ENCODE results near the gene MTMR3. TPM values are rescaled to one million over a fixed set of nuclear protein-coding genes. Genes with fewer than 3 reads are reported as not detected.

MTMR3 gene
- polyA plus RNA-seq, 12 donors, result 23.5 to 49.2 (median 32.3) TPM; not detected in 1

DNA sequence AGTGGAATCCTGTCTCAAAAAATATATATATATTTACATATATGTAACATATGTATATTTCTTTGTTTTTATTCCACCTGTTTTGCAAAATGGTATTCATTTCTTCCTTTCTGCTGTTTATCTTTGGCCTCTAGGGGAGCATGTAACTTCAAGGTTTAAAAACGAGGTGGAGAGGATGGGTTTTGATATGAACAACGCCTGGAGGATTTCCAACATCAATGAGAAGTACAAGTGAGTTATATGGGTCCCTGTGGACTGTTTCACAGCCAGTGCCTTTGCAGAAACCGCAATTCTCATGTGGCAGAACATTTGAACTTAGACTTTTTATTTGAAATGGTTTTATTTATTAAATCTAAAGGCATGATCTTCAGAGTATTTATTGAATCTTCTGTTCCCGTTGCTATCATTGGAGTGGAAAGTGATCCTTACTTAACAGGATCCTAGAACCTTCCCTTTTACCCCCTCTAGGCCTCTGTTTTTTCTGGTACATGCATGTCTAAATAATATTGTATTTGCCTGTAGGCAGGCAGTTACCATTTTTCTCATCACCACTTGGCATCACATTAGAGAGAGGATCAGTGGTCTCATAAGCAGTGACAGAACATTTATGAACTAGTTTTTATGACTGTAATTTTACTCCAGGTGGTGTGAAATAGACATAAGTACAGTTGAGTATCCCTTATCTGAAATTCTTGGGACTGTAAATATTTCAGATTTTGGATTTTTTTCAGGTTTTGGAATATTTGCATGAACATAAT lies 115.8 kb downstream of the MTMR3 start:
- no peak for DNase-seq

DNA sequence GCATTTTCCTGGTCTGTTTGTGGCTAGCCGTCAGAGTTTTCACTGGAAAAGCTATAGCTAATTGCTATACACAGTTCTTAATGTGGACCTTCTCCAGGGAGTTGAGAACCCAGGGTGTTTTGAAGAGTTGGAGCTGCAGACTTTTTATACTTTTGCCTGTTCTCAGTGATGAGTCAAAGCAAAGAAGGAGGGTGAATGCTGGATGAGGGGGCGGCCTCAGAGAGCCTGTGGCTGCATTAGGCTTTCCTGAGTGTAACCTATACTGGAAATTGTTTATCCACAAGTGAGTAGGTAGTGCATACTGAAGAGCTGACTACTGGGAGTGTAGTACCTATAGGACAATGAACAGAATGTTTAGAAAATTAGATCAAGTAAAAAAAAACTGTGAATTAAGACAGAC lies 117.6 kb downstream of the MTMR3 start:
- DNase-seq, result no peak

DNA sequence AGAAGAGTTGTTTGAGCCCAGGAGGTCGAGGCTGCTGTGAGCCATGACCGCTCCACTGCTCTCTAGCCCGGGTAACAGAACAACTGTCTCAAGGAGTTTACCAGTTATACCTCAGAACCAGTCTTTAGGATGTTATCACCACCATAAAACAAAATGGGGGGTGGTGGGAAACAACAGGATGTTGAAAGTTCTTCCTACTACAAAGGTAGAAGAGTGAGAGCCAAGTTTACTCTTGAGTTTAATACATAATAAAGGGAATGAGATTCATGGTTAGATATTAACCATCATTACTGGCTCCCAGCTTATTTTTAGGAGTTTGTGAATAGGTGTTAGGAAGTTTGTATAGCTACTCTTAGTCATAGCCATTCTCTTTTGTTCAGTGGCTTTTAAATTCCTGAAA lies 118.5 kb downstream of the MTMR3 start:
- no peak for DNase-seq

DNA sequence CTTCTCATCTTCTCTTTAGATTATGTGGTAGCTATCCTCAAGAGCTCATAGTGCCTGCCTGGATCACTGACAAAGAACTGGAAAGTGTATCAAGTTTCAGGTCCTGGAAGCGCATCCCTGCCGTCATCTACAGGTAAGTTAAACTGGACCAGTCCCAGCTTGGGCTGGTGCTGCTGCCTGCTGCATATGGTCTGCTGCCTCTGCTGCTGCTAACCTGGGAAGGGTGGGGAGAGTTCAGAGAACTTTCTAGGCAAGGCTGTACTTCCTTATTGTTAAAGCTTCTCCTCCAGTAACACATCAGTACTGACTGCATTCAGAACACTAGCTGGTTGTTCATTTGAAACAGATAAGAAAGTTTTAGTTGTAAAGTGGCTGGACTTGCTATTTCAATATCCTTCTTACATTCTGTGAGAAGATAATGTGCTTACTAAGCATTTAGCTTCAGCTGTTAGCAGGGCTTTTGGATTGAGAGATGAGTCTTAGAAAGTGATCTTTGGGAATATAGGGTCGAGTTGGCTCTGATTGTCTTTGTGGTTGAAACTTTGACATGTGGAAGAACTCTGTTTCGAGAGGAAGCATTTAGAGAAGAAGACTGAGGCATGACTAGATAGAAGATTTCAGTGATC lies 120.0 kb downstream of the MTMR3 start:
- DNase-seq, result no peak

DNA sequence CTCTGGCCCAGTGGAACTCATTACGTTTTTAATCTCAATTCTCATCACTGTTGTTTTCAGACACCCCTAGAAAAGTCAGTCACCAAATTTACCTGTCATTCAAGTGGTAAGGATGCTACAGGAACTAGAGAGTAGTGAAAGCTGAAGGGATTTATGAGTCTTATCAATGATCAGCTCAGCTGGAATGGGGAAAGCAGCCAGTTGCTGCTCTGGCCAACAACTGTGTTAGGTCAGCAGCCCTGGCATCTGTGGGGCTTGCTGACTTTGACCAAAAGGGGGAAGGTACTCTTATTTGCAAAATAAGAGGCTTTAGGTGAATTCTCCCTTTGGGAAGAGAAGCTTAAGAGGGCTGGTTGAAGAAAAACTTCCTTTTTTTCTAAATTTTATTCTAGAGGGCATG lies 121.1 kb downstream of the MTMR3 start:
- DNase-seq, result no peak

DNA sequence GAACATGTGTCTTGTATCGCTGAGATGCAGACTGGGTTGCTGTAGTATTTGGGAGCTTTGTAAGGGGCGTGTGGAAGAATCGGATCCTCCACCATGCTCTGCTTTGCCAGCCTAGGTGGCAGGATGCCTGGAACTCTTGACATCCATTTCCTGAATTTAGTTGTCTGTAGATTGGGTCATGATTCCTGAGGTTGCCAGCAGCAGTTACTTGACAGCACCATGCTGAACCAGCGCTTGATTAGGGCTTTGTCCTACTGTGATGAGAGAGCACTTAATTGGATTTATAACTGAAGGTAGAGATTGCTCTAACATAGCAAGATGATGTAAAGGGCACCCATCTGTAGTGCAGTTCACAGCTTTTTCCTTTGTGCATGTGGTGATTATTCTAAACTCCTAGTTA lies 121.7 kb downstream of the MTMR3 start:
- DNase-seq, result no peak

DNA sequence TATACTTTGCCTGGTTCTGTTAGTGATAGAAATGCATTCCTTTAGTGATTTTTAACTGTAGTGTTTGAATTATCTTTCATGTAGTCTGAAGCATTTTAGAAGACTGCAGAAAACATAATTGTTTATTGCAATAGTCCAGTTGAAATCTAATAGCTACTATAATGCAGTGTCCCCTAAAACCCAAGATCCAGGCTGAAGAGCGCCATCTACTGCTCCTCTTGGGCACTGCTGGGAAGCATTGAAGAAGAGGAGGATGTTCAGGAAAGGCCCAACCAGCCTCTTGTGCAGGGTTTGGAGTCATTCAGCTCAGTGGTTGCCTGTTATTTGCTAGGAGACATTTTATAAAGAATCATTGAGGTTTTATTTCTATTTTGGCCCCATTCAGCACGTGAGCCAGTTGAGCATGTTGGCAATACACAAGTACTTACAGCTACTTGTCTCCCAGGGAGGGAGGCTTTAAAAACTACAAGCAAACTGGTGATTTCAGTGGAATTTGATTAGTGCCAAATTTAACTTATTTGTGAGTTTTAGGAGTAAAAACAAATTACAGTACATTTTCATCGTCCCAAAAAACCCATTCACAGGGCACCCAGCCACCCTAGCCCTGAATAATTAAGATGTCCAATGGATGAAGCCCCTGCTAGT lies 122.4 kb downstream of the MTMR3 start:
- DNase-seq, result peak; percentile 81

DNA sequence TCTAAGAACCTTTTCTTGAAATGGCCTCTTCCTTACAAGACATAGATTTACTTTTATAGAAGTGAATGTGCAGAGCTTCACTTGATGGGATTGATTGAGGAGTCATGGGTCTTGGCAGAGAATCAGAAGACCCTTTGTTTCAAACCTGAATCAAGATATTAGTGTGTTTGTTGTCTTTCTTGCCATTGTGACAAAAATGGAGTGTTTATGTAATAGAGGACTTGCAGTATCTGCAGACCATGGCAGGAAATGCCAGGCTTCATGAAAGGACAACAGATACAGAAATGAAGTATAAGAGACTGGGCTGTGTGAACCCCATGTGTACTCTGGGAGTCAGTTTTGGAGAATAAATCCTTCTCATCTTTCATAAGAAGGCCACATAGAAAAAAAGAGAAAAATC lies 124.4 kb downstream of the MTMR3 start:
- DNase-seq, result no peak

DNA sequence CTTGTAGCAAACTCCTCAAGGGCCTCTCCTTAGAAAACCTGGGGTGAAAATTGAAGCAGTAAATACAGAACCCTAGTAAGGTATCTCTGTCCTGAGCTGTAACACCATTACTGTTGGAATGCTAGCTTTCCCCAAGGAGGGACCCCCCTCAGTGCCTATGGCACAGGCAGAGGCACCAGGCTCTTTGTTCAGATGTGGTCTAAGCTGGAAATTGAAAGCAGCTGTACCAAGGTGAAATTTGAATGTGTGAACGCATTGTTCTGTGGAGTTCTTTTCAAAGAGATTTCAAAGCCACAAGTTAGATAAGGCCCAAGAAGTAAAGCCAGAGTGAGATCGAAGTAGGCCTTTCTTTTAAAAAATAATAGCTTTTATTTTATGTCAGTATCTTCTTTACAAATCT lies 125.4 kb downstream of the MTMR3 start:
- DNase-seq, result no peak

DNA sequence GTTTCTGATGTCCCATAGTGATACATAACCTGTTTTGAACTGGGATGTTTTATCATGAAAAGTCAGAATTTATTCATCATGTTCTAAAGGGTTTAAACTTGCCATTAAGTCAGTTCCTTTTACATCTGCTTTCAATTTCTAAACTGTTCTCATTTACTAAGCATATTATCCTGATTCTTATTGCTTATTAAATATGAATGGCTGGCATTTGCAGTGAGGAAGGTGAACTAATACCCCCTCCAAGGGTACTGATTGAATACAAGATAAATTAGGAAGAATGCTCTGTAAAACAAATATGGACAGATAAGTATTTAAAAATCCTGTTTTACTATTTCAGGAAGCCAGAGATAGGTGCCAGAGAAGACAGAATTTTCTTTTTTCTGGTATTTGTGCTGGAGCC lies 126.5 kb downstream of the MTMR3 start:
- no peak for DNase-seq

DNA sequence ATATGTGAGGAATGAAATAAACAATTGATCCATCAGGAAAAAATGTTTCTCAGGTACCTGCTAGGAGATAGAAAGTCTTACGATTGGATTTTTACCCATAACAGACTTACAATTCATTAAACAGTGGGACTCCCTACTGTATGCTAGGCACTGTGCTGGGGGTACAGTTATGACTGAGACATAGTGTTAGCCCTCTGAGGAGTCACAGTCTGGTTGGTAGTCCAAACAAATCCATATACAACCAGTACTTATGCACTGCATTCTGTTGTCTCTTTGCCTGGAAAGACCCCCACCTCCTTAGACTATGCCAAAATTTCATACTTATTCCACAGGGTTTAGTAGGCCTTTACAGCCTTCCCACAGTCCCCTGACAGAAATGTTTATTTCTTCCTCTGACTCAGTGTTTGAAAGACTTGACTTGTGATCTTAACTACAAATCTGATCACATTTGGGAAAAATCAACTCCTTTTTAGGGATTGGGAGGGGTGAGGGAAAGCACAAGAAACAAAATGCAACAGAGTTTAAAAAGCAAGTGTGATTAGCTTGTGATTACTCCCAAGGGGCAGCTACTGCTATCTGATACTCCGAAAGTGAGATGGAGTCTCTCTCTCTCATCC lies 127.9 kb downstream of the MTMR3 start:
- no peak for DNase-seq

DNA sequence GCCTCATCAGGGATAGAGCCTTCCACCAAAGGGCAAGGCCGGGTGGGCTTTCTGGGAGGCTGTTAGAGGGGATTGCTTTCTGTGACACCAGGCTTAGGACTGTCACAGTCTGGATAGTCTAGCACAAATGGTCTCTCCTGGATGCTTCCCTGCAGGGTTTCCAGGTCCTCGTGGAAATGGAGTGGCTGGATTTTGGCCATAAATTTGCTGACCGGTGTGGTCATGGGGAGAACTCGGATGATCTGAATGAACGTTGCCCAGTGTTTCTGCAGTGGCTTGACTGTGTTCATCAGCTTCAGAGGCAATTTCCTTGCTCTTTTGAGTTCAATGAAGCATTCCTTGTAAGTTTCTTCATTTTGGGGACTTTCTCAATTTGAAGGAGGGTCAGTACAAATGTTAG lies 130.2 kb downstream of the MTMR3 start:
- no peak for DNase-seq

DNA sequence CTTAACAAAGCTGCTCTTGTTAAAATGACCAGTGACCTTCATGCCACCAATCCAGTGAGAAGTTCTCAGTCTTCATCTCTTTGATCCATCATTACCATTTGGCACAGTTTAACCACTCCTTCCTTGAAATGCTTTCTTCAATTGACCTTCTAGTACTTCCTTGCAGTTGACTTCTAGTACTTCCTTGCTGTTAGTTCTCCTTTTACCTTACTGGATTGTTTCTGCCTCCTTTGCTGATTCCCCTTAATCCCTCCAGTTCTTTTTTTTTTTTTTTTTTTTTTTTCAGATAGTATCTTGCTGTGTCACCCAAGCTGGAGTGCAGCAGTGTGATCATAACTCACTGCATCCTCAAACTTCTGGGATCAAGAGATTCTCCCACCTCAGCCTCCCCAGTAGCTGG lies 131.3 kb downstream of the MTMR3 start:
- no peak for DNase-seq

DNA sequence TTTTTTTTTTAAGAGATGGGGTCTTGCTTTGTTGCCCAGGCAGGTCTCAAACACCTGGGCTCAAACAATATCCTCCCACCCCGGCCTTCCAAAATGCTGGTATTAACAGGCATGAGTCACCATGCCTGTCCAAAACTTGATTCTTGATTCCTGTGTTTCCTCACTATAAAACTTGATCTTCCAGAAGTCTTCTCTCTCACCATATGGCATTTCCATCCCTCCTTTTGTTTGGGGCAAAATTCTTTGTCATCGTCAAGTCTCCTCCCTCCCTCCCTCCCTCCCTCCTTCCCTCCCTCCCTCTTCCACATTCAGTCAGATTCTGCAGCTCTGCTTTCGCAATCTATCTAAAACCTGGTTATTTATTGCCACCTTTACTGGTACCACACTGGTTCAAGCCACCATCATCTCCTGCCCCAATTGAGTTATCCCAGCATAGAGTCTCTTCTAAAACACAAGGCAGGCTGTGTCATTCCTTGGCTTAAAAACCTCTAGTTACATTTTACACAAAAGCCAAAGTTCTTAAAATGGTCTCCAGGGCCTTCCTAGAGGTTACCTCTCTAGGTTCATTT lies 132.3 kb downstream of the MTMR3 start:
- DNase-seq, result no peak

DNA sequence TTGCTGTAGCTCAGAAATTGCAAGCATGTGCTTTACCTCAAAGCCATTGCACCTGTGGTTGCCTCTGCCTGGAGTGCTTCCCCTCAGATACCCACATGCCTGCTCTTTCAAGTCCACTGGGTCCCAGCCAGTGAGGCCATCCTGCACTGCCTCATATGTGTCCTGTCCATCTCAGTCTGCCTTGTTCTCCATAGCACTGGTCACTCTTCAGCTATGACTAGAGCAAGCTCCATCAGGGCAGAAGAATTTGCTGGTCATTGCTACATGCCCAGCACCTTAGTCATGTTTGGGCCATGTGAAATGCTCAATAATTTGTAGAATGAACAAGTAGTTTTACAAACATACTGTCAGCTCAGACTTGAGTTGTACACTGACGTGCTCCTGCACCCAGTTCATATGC lies 132.9 kb downstream of the MTMR3 start:
- no peak for DNase-seq

DNA sequence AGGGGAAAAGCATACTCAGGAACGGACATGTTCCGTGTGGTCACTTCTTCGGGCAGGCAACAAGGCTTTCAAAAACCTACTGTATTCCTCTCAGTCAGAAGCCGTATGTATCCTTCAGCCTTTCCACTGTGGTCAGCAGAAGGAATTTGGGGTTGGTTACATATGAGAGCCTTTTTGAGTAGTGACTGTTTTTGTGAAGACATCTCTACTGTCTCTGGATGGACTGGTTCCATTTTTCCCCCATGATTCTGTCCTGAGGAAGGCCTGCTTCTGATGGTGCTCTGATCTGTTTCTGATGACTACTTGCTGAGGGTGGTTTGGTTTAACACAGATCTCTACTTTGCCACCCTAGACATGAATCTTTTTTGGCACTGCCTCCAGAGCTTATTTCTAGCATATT lies 133.6 kb downstream of the MTMR3 start:
- no peak for DNase-seq

DNA sequence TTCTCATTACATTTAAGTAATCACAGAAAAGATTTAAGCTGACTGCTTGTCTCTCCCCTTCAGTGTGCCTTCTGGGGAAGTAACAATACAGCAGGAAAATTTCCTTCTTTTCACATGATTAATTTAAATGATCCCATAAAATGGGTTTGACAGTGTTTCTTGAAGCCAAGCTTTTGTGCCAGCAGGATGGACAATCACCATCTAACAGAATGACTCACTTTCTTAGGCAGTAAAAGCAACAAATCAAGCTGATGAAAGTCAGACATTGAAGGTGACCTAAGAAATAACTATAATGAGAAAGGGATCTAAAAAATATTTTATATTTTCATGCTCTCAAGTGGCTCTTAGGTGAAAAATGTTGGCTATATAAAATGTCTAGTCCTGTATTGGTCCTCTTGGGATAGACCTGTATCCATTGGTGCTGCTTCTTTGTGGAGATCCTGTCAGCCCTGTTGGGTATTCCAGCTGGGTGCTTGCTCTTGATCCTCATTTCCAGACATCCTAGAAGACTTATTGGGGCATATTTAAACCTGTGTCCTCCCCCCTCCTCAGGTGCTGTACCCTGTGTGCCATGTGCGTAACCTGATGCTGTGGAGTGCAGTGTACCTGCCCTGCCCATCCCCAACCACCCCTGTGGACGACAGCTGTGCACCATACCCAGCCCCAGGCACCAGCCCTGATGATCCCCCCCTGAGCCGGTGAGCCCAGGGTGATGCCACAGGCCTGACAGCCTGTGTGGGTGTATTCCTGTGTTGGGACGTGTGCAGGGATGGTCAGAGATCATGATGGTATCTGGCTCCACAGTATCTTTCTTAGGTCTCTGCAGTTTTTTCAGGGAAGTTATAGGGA lies 134.6 kb downstream of the MTMR3 start:
- no peak for DNase-seq

DNA sequence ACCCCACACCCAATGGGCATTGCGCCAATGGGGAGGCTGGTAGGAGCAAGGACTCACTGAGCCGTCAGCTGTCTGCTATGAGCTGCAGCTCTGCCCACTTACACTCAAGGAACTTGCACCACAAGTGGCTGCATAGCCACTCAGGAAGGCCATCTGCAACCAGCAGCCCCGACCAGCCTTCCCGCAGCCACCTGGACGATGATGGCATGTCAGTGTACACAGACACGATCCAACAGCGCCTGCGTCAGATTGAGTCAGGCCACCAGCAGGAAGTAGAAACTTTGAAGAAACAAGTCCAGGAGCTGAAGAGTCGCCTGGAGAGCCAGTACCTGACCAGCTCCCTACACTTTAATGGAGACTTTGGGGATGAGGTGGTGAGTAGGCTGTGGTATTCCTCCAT lies 137.5 kb downstream of the MTMR3 start:
- no peak for DNase-seq

DNA sequence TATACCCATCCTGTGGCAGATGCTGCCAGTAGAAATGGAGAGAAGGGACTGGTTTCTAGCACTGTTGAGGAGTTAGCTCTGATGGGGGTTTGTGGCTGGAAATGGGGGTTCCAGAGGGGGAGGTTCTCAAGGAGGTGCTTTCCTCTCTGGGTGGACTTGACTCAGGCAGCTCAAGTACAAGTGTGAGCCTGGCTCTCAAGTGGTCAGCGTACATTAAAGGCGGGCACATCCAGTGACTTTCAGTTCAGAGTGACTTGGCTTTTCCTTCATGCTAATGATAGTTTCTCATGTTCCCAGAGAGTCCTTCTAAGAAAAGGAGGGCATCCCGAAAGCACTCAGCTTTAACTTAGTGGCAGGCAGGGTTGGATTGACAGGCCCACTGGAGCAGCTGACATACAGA lies 138.4 kb downstream of the MTMR3 start:
- no peak for DNase-seq

DNA sequence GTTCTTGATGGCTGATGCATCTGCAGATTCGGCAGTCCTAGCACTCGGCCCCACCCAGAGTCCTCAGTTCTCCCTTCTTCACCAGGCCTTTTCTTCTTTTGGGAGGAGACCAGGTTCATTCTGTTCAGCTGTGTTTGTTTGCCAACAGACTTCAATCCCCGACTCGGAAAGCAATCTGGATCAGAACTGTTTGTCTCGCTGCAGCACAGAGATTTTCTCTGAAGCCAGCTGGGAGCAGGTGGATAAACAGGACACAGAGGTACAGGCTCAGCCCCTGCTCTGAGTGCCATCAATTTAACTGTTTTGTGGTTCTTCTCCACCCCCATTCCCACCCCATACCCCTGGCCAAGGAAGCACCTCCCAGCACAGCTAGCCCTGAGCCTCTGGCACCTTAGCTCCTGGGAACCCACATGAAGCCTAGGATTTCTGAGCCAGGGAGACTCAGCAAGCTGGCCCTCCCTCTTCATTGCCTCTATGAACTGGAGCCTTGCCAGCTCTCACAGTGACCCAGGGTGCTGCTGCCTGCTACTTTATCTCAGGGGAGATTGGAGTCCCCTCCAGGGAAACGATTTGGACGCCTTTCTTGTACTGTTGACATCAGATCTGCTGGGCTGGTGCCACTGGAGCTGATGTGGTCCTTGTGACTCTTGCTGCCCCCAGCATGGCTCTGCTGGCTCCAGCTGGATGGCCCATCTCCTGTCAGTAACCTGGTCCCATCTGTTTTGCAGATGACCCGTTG lies 139.1 kb downstream of the MTMR3 start:
- DNase-seq, result no peak
